DMS153 (cell line): ENCODE data around the gene SH3BP5.

ENCODE experiments used
- DNase-seq: peaks from one replicate; lab custom pipeline; 2025; lab: John Stamatoyannopoulos, UW

The SH3BP5 gene

DNA sequence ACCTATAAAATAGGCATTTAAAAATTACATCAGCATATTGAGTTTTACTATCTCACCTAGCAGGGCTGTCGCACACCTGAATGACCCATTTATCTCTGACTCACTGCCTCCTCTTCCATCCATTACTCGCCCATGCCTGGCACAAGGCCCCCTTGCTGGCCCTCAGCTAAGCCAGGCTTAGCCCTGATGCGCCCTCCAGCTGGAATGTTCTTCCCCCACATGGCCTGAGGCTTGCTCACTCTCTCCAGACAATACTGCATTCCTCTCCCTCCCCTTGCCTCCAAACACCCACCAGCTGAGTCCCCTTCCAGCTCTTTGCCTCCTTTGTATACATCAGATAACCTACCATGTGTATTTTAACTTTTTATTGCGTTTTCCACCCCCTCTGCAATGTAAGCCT is 7.2 kb downstream of the SH3BP5 start:
- no peak for DNase-seq

DNA sequence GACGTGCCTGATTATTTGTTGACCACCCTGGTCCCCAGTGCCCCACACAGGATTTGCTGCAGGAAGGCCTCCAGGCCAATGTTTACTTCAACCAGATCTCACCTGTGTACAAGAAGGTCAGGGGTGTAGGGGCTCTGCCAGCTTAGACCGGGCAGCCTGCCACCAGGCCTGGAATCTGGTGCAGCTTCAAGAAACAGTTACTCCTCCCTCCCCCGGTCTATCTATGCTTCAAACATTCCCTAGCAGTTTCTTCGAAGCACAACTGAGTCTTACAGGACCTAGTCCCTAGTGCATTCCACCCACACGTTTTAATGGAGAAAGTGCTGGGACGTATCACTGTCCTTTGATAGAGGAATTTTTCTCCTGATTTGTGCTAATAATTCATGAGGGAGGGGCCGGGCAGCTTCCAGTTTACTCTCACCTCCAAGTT is 8.0 kb downstream of the SH3BP5 start:
- DNase-seq: no peak

DNA sequence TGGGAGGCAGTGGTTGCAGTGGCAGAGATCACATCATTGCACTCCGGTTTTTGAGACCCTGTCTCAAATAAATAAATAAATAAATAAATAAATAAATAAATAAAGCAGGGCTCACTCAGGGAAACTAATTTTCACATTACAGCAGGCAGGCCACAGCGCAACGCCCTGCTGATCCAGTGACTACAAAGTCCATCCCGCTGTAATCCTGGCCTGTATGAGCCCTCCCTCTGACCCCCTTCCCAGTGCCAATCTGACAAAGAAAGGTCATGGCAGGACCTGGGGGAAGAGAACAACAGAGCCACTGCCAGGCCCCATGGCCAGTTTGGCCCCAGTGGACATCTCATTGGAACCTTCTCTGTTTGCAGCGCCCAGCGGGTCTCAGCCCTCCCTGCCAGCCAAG is 9.3 kb downstream of the SH3BP5 start:
- no peak for DNase-seq

DNA sequence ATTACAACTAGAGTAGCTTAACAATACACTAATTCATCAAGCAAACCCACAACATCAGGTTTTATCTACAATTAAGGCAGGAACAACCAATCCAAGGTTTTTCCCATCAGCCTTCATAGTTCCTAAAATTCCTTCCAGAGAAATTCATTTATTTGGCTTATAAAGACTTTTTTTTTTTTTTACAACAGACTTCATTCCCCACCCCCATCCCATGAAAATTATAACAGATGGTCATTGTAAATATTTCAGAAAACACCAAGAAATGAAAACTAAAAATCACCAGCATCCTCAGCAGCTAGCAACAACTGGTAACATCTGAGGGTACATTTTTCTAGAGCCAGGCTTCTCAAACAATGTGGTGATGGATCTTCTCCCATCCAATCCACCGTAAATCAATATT is 11.0 kb downstream of the SH3BP5 start:
- DNase-seq: no peak

DNA sequence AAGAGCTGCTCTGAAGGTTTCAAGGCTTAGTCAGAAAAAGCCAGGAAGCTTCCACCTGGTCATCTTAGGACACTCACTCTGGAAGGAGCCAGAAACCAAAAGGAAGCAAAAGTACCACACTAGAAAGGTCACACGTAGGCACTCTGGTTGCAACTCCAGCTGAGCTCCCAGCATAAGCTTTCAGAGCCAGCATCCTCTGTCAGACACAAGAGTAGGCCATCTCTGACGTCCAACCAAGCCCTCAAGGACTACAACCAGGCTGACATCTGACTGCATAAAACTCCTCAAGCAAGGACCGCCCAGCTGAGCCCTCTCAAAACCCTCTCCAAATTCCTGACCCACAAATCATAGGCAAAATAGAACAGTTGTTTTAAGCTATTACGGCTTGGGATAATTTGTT is 12.8 kb downstream of the SH3BP5 start:
- DNase-seq: no peak

DNA sequence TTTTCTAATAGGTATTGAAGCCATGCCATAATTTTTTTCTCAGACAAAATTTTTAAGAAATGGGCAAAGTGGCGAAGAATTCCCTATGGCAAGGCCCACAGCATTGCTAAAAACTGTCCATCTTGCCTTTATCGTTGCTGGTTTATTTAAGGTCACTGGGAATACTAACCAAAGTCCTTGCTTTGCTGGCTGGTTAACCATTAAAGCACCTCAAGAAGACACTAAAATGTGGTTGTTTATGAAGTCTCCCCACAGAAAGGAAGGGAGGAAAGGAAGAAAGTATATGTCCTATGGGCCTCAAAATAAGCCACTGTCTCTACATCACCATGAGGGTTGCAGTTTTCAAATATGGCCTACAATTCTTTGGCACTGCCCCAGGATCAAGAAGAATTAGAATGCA is 13.2 kb downstream of the SH3BP5 start:
- DNase-seq: no peak

DNA sequence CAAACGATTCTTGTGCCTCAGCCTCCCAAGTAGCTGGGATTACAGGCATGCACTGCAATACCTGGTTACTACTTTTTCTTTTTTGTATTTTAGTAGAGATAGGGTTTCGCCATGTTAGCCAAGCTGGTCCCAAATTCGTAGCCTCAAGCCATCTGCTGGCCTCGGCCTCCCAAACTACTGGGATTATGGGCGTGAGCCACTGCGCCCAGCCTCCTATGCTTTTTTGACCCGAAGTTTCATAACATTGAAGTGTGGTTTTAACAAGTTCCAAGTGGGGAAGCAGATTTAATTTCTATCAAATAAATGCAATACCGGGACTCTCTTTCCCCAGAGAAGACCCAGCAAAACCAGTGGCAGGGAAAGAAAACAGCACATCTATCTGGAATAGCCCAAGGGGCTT is 13.7 kb downstream of the SH3BP5 start:
- DNase-seq: no peak

DNA sequence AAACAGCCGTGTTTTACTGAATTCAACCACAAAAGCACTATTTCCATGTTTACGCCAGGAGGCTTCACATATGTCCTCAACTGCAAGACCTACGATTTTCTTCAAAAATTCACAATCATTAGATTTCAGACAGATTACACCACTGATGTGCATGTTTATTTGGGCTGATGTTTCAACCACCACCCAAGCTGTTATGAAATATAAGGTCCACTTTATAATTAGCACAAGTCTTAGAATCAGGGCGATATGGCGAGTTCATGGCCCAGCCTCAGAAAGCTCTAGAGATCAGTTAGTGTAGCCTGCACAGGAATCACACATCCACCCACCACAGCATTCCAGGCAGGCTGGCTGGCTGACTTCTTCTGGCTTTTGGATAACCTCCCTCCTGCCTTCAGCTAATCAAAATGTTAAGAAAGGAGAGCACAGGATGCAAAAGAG is 15.4 kb downstream of the SH3BP5 start:
- no peak for DNase-seq

DNA sequence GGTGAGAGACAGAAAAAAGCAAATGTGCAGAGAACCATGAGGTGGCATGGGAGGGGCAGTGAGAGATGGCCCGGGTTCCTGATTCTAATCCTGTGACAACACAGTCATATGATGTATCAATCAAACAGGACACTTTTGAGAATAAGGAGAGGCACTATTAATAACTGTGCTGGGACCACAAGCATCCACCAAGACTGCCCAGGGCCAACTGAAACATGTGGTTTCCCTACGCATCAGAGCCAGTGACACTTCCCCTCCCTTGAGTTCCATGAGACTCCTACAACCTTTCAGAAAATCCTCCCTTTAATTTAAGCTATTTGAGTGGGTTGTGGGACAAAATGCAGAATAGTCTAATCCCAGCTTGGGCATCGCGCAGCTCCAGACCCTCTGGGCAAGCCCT is 17.4 kb downstream of the SH3BP5 start:
- DNase-seq: no peak

DNA sequence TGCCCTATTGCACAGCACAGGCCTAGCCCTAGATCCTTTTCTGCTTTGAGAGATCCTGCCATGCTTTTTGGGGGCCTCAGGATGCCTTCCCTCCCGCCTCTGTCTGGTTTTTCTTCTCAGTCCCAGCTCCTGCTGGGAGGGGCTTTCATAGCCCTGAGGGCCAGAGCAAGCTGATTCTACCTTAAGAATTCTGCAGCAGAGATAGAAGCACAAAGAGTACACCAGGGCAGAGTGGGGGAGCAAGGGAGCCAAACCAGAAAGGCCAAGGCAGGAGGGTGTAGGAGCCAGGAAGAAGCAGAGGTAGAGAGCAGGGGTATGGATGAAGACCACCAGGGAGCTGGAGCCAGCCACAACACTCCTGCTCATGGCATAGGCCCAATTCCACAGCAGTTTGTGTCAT is 18.1 kb downstream of the SH3BP5 start:
- no peak for DNase-seq

DNA sequence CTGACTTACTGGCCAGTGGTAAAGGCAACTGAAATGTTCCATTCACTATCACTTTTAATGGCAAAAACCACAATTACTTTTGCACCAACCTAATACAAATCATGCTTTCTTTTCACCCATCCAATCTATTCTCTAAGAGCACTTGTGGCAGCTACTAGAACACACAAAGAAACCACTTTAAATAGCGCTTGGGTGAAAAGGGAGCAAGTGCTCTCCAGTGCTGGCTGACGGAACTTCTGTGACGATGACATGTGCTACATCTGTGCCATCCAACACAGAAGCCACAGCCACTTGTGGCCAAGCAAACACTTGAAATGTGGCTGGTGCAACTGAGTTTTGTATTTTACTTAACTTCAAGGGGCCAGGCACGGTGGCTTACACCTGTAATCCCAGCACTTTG is 18.9 kb downstream of the SH3BP5 start:
- DNase-seq: peak; percentile 49

DNA sequence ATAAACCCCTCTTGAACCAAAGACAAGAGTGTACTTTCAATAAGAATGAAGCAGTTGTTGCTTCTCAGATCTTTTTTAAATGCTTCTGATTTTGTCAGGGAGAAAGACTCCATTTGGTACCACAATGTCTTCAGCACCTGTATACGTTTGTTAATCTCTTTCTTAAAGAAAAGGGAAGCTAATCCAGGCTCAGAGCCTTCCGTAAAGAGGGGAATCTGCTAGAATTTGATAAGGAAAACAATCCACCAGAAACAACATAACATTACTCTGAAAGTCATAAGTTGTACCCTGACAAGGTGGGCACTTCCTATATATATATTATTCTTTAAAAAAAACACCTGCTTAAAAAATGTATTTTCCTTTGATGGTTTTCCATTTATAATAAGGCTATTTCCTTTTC is 19.8 kb downstream of the SH3BP5 start:
- no peak for DNase-seq

DNA sequence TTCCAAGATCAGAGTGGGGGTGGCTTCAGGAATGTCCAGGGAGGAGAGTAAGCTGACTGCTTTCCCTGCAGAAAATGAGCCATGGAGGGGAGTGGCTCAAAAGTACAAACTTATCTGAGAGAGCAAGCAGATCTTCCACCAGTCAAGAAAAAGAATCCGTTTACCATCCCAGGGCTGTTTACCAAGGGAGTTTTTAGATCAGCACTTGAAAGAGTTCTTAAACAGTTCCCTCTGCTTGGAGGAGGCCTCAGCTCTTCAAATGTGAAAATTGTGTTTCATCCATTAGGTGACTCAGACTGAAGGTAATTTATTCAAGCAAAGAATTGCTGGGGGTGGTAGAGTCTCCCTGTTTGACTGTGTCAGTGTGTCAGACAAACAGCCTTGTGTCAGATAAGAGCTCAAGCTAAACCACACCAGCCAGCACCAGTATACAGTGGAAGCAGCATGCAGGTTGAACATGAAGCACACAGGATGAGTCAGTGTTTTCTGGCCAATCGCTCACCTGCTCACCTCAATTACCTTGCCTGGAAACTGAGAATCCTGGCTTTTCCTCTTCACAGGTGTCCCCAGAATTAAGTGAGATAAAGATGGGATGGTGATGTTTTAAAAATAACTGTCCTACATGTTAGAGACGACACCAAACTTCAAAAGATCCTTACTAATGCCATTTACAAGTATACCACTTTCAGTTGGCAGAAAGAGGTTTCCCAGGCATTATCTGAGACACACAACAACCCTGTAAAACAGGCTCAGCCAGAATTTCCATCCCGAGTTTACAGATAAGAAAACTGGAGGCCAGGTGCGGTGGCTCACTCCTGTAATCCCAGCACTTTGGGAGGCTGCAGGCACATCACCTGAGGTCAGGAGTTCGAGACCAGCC is 21.7 kb downstream of the SH3BP5 start:
- no peak for DNase-seq

DNA sequence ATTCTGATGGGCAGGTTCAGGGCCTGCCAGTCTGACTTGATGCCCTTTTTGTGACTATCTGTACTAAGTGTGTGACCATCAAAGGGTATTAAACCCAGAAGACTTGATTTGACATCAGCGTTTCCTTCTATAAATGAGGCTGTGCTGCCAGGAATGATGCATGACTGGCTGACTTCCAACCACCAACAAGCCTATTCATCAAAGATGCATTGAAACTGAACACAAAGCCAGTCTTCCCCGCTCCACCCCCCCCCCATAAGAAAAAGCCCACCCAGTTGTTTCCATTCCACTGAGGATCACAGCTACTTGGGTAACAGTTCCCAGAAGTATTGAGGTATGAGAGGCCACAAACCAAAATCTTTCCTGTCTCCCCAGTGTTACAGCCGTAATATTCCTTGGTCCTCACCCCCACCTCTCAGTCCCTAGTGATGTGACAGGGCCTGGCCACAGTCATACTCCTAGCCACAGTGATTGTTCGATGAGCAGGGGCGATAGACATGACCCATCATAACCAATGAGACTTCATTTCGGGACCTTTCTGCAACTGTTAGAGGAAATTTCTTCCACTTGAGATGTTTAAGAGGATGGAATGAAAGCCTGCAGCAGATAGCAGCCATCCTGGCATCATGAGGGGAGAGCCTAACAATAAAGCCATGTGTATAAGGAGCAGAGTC is 22.6 kb downstream of the SH3BP5 start:
- DNase-seq: no peak

DNA sequence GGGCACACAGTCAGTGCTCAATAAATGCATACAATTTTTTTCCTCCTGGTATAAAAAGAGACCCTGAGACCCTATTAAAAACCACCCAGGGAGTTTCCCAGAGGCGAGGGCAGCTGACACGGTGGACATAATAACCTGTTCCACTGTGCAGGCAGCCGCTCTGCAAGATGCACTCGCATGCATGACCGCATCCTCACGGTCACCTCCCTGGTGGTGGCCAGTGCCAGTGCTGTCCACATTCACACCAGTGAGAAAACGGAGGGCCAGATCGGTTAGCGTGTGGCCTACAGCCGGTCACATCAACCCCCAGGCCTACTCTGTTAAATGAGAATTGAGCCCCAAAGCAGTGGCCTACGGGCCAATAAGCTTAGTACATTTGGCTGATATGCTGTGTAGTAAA is 24.8 kb downstream of the SH3BP5 start:
- no peak for DNase-seq

DNA sequence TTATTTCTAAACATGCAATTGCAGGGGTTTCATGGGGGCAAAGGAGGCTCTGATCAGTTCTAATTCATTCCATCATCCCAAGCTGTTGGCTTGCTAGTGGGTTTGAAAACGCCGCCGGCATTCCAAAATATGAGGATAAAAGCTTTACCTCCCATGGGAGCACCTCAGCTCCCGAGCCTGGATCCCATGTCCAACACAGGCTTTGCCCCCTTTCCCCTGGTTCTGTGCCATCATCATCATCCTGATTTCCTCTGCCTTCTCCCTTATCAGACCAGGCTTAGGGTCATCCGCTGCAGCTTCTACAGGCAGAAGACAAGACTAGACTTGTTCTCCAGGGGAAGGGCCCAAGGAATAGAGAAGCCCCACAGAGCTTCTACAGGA is 25.4 kb downstream of the SH3BP5 start:
- no peak for DNase-seq

DNA sequence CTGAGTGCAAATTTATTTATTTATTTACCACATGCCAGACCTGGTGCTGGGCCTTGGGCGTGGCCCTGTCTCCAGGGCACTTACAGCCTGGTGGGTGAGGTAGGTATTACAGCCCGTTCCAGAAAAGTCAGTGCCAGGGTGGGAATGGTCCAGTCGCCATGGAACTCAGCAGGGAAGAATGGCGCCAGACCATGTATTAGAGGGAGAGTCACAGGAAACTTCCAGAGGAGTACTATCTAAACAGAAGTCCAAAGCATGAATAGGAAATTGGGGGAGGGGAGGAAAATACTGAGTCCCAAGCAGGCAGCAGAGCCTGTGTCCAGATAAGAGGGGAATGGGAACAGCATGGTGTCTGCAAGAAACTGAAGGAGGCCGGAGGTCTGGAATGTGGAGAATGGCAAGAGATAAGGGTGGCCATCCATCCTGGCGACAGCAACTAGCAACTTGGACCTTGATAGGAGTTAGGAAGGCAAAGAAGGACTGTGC is 27.0 kb downstream of the SH3BP5 start:
- DNase-seq: no peak

DNA sequence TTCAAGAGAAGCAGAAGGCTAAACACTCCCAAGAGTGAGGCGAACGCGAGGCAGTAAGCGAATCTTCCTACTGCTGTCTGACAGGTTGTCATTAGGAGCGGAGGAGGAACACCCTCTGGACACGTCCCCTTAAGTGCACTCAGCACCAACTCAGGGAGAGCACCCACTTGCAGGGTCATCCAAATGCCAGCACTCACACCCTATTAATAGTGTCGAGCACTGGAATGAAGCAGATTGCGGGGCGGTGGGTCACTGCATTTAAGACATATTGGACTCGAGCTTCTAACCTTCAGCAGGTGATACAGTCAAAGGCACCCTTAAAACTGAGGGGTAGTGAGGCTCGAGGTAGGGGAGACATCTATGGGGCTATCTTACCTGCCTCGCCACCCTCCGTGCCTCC is 28.7 kb downstream of the SH3BP5 start:
- no peak for DNase-seq

DNA sequence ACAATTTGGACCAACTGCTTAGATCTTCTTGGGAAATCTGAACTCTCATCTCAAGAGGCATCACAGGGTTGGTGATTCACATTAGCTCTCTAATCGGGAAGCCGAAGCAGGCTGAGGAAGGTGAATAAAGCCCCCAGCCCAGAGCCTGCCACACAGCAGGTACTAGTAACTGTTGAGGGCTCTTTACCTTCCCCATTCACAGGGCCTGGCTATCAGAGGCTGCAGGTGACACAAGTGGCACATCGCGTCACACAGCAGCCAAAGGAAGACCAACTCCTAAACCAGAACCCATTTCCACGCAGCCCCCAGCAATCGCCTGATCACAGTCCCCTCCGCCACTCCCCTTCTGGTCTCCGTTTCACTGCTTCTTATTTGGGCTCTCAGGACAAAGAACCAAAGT is 29.2 kb downstream of the SH3BP5 start:
- no peak for DNase-seq

DNA sequence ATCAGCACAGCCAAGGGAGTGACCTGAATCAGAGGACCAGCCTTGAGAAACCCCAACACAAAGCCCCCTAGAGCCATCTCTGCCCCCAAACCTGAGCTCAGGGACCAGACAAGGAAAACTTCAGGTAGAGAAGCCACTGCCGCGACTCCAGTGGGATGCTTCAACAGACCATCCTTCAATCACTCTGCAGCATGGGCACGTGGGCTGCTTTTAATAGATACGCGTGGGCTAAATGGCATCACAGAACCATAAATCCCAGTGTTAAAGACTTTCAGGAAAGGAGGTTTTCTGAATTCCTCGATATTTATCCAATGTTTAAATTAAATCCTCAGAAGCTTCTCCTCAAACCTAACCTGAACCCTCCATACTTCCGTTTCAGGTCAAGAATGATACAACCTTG is 30.6 kb downstream of the SH3BP5 start:
- no peak for DNase-seq

DNA sequence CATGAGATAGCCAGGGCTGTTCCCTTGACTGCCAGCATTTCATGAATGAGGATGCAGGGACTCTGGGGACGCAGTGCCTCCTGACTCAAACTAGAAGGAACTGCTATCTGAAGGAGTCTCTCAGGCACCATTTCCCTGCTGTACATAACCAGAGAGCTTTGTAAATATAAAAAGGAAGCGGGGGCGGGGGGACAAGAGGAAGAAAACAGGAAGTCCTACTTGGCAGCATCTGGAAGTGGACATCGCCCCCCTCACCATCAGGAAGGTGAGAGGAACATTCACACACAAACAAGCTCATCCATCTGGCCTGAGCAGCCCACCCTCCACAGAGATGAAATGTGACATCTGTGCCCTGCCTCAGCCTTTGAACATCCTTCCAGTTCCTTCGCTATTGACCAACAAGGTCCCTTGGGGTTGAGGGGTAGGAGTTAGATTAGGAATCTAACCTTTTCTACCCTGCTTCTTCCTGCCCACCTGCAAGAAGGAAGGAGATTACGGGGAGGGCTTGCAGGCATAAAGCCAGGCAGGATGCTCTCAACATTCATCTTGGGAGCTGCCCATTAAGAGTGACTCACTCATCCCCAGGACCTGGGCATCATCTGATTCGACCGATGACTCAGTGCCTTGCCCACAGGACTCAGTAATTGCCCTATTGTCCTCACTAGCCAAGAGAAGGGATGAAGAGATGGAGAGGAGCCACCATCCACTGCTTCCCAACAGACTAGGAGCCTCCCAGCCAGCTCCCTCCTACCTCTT is 31.9 kb downstream of the SH3BP5 start:
- no peak for DNase-seq

DNA sequence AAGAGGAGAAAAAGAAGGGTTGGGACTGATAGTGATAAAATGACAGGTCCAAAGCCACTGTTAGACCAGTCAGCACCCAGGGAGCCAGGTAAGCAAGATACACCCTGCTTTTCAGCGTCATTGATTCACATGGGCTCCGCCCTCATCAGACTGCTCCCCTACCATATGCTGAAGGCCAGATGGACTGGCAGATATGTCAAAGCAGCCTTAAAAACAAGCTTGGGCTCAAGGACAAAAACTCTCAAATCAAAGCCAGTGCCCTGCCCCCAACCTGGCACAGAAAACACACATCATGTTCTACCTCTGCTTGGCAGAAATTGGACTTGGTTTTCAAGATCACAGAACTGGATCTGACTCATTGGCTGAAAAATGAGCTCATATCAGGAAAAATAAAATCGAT is 33.4 kb downstream of the SH3BP5 start:
- no peak for DNase-seq

DNA sequence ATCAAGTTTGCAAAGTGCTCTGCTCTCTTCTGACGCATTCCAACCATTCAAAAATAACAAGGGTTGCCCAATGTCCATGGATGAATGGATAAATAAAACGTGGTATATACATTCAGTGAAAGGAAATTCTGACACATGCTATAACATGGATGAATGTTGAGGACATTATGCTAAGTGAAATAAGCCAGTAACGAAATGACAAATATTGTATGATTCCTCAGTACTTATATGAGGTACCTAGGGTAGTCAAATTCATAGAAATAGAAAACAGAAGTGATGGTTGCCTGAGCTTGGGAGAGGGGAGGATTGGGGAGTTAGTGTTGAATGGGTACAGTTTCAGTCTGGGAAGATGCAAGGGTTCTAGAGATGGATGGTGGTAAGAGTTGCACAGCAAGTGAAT is 33.9 kb downstream of the SH3BP5 start:
- DNase-seq: no peak
